GM21576 (cell line): ENCODE results near the gene BAIAP2L2.

Experiments used
- ATAC-seq: cut with Tn5 transposase; IDR thresholded peaks from one replicate; pipeline ENCODE4 v1.9.1; 2021; ENCODE audit warnings: mild to moderate bottlenecking, moderate library complexity; ENCODE audit not compliant: unreplicated experiment

Gene BAIAP2L2

DNA sequence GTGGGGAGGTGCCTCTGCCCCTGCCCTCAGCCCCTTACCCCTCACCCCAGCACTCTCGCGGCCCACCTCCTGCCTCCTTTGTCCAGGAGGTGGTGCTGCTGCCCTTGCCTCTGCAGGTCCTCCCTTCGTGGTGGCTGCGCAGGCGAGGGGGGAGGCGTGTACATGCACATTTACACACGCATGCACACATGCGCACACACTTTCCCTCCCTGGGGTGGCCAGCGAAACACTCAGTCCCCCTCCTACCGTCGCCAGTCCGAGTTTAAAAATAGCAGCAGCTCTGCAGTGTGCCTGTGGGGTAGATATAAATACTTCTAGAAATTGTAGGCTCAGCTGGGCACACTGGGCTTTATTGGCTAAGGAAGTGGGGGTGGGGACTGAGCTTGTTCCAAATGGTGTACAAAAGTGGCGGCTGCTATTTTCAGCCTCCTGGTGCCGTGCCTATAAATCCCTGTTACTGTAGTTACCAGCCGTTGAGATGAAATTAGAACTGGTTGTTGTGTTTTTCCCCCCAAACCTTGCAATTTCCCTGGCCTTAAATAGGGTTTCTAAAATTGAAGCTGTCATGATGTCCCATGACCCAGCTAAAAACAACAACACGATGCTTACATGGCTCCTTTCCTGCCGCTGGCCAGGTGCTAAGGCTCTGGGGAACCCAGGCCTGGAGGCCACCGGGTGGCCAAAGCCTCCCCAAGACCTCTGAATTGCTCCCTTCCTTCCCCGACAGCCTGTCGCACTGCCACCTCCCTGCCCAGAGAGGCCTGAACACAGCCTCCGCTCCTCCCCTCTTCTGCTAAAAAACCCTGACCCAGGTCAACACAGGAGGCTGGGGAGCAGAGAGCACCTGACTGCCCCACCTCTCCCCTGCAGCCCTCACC lies 40.9 kb downstream of the BAIAP2L2 start:
- ATAC-seq: no peak

DNA sequence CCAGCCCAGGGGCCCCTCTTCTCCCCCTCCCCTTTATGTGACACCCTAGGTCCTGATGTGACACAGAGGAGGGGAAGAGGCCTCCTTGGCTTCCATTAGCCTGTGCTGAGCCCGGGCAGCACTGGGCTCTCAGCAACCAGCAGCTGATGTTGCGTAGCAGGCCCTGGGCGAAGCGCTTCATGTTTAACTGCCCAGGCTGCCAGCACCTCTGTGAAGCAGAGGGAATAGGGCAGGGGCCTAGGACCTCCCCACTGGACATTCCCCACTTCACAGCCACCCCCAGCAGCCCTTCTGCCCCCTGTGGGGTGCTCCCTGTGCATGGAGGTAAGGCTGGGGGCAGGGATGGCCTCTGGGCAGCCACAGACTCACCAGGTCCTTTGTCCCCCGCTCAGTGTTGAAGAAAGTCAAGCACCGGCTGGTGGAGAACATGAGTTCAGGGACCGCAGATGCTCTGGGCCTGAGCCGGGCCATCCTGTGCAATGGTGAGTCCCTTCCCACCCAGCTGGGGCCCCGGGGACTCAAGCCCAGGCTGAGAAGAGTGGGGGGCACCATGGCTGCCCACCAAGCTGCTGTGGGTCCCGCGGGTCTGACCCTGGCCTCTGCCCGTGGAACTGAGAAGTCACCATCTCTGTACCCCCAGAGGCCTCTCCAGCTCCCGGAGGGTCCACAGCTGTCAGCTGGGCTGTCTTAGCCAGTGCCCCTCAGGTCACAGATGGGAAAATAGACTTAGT lies 41.7 kb downstream of the BAIAP2L2 start:
- no peak for ATAC-seq

DNA sequence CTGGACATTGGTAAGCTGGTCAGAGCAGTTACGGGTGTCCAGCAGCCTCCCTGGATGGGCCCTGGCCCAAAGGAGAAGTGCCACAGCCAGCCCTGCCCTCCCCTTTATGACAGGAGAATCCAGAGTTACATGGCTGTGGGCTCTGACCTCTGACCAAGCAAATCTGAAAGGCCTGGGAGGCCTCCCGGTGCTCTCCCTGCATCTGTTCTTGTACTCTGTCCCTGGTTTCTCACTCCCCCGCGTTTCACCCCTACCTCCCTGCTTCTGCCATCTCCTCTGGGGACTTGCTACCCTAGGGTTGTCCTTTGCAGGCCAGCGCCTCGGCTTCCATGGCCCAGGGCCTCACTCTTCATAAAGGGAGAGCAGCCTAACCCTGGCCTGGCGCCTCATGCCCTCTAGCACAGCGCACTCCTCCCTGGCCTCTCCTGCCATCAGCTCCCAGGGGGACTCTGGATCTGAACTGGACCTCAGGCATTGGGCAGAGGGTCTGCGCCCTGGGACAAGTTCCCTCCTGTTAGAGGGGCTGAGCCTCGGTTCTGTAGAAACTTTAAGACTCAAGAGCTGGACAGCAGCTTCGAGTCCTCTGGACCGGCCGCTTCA lies 42.6 kb downstream of the BAIAP2L2 start:
- ATAC-seq: no peak

DNA sequence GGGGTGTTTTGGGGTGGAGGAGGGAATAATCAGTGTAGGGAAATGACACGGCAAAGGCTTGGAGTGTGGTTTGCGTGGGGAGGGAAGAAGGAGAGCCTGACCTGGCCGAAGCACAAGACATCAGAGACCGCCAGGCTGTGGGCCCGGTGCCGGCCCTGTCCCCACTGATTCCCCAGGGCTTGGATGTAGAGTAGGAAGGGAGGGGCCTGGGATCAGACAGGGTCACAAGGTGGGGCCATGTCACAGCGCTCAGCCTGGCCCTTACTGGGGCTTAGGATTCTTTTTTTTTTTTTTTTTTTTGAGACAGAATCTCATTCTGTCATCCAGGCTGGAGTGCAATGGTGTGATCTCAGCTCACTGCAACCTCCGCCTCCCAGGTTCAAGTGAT lies 43.5 kb downstream of the BAIAP2L2 start:
- ATAC-seq: no peak

DNA sequence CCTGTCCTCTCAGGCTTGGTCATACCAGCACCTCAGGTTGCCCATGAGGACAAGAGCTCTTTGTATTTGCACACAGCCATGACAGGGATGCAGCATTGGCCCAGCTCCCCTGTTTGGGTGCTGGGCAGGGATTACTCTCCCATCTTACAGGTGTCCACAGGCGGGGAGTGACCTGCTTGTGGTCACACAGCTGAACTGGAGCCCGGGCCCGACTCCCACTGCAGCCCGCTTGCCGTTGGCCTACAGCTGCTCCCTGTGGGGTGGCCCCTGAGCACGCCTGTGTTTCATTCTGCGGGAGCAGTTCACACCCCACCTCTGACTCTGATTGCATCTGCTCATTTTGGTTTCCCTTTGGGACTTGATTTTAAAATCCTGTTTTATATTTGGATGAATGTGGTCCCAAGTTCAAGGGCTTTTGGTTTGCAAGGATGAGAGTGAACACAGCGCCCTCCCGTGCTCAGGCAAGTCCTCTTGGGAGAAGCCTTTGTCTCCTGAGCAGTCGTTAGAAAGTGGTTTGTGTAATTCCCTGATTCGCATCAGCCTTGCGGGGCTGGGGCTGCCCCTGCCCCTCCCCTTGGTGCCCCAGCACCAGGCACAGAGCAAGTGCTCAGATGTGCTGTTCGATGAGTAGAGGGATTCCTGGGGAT lies 44.0 kb downstream of the BAIAP2L2 start:
- no peak for ATAC-seq

DNA sequence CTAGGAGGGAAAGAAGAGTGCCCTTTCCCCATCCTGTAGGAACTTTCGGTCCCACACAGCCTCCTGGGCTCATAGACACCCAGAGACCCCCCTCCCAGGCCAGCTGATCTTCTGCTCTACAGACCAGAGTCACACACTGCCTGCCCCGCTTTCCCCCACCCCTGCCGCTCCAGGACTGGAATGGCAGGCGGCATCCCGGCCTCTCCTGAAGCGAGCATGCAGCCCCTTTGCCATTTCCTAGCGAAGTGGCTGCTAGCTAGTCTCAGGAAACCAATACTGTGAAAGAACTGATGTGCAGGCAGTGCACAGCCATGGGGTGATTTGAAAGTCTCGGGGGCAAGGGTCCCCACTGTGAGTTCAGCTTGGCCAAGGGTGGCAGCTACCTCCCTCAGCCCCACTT lies 44.9 kb downstream of the BAIAP2L2 start:
- no peak for ATAC-seq

DNA sequence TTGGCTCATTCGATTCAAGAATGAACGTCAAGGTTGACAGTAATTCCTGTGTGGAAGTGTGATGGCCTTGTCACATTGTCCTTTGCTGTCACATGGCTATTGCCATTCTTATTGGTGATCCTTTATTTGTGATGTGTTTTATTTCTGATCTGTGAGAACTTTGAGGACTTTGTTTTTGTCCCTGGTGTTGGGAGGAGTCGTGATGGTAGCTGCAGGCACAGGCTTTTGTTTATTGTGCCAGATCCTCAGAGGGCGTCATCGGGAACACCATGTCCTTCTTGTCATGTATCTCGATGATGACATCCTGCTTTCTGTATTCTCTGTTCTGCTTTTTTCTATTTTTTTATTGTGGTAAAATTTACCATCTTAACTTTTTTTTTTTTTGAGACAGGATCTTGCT lies 47.7 kb downstream of the BAIAP2L2 start:
- no peak for ATAC-seq

DNA sequence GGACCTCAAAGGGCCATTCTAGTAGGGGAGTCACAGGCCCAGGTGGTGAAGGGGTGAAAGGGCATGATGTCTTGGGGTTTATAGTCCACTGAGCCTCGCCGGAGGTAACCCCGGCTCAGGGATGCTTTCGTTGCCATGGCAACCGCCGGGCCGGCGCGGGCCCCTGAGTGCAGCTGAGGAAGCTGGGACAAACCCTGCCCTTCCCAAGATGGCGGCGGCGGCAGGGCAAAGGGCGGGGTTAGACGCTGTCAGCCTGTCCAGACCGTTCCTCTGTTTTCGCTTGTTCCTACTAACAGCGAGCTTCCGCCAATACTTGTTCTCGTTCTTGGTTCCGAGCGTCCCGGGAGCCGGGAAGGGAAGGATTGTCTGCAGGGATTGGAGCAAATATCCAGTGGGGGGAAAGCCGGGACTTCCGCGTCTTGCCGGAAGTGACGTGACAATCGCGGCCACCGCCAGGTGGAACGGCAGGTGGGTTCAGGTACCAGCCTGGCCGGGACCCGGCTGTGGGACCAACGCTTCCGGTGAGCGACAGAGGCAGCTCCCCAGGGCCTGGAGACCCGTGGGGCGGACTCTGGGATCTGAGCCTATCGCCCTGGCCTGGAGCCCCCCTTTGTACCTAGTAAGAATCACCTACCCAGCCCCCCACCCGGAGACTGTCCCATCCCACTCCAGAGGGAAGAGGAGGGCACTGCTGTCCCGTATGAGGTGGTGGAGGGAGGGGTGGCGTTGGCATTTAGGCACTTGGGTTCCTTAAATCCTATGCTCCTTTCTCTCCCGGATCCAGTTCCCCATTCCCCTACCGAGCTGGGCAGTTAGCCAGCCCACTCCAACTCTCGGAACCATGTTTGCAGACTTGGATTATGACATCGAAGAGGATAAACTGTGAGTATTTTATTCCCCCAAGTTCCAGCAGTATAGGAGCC lies 53.3 kb downstream of the BAIAP2L2 start, which contains the start of gene PICK1:
PICK1 (plus strand) TSS at position 436 of the 923 bp plus-strand sequence; CDS start at position 842, 406 bp downstream.
- no peak for ATAC-seq

DNA sequence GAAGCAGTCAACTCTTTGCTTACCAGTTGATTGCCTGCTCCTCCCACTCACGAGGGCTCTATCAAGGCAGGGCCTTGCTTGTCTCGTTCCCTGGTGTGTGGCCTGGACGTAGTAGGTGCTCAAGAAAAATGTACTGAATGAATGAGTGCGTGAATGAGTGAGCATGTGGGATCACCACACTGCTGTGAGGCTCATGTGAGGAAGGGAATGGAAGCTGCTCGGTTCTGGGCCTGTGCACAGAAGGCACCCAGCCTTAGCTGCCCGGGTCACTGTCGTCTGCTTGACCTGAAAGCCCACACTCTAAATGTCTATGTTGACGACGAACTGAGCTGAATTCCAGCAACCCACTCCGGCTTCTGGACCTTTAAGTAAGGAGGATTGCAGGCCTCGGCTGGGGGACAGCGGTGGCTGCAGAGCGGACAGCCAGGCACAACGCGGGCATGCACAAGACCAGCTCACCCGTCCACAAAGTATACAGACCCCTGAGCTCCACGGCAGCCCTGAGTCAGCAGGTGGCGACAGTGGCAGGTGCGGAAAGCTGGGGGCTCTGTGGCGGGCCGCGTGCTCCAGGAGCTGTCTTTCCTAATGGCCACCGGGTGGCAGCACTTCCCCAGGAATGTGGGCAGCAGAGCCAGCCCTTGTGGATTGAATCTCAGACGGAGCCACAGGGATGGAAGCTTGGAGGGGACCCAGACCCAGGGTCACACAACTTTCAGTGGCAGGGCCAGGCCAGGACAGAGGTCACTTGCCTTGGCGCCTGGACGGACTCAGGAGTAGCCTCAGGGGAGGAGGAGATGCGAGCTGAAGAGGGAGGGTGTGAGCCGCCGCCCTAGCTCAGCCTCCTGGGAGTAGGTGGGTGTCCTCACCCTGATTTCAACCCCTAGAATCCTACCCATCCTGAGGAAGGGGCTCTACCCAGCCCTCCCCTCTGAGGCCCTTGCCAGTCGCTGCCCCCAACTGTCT lies 58.3 kb downstream of the BAIAP2L2 start:
- ATAC-seq: no peak

DNA sequence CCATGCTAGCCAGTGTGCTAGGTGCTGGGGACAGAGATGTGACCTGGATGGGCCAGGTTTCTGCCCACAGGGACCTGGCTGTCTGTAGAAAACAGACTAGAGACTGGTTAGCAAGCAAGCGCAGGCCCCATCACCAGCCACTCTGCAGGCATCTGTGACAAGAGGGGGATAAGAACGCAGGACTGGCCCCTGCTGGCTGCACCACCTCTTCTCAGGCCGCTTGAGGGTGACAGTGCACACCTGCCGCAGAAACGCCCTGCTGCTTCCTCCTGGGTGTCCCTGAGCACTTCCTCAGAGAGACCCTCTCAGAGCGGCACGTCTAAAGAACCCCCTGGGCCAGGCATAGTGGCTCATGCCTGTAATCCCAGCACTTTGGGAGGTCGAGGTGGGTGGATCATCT lies 59.2 kb downstream of the BAIAP2L2 start:
- ATAC-seq: no peak

DNA sequence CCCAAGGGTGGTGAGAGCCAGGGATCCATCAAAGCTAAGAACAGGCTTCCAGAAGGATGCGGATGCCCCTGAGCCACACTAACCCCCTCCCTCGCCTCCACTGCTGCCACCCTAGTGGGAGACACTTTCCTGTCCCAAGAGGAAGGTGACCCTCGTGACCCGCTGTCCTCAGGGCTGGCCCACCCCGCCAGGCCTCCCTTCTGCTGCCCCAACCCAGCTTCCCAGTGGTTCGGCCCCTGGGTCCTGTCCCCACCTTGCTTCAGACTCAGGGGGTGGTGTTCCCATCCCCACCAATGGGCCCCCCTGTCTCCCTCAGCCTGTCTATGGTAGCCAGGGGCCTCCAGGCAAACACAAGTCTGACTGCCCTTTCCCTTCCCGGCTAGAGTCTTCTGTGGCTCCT lies 59.8 kb downstream of the BAIAP2L2 start:
- no peak for ATAC-seq

DNA sequence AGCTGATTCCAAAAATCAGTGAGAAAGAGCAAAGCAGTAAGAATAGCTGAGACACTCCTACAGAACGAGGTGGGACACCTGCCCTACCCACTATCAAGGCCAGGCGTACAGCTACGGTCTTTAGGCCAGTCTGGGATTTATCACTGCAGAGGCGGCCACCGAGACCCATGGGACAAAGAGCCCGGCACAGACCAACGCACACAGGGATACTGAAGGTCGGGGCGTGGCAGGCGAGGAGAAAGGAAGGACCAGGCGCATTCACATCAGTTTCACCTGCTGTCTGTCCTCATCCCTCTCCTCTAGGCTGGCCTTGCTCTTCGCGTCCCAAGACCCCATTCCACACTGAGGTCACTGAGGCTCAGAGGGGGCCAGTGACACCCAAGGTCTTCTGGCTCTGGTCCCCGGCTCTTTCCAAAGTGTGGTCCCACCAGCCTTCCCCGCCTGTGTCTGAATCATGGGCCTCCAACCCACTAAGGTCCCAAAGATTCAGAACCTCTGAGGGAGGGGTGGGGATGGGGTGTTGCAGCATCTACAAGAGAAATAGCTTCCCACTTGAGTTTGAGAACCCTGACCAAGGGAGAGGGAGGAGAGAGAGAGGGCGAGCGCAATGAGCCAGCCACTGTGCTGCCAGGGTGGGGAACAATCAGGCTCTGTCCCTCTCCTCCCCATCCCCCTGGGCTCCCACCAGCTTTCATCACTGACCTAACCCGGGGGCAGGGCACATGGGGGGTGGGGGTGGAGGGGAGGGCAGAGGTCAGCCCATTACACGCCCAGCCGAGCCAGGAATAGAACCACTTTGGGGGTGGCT lies 60.5 kb downstream of the BAIAP2L2 start:
- ATAC-seq: no peak

DNA sequence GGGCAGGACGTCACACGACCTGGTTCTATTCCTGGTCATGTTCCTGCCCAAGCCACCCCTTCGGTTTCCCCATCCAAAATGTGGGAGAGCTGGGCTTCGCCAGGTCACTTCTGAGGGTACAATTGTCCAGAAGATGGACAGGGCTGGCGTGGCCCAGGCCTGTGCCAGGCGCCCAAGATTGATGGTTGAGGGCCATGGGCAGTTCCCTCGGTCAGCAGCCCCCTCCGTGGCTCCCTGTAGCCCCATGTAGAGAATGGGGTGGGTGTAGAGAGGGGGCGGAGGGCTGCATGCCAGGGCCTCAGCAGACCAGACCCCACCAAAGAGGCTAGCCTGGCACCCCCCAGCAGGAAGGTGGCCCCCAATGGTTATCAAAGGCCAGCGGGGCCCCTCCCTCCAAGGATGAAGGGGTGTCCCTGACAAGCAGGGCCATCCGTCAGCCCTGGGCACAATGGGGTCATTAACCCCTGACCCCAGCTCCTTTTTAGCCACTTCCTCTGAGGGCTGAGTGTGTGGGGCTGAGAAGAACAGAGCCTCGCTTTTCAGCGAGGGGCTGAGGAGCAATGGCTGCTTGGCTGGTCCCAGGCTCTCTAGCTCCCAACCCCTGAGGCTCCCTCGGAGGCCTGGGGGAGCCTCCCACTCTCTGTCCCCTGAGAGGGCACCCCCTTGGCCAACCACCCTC lies 64.3 kb downstream of the BAIAP2L2 start:
- ATAC-seq: no peak

DNA sequence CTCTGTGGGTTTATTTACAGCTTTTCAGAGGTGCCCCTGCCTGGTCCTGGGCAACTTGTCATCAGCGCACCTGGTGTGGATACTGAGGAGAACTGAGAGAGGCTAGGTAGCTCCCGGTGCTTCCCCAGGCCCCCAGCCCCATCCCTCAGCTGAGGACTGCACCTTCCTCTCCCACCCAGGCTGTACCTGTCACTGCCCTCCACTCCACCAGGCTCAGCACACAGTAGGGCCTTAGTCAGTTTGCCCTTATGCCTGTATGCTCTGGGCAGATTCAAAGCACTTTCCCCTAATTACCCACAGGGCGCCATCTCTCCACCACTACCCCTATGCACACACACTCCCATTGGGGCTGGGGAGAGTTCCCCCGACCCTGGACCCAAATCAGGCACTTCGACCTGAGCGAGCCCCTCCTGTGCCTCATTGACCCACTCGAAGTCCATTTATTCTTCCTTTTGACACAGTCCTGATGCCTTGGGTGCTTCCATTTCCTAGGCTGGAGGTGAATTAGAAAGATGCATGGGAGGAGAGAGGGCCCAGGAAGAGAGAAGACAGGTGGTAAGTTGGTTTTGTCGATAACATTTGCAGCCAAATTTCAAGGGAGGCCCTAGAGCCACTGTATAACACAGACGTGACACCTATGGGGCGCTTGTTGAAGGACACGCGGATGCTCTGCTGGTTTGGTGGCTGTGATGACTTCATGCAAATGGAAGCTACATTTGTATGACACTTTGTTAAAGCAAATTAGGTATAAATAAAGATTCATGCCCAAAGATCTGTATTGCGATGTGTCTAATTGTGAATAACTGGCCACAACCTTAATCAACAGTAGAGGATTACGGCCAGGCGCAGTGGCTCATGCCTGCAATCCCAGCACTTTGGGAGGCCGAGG lies 67.1 kb downstream of the BAIAP2L2 start:
- no peak for ATAC-seq

DNA sequence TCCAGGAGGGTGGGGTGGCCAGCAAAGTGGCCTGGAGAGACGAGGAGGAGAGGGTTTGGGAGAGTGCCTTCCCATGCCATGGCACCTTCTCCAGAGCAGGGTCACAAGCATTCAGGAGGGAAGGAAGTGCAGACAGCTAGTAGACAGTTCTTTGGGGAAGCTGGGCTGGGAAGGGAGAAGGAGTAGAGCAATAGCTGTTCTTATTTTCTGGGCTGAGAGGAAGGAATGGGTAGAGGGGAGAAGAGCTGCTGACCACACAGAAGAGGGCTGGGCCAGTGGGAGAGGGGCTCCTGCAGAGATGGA lies 68.0 kb downstream of the BAIAP2L2 start:
- ATAC-seq: no peak

DNA sequence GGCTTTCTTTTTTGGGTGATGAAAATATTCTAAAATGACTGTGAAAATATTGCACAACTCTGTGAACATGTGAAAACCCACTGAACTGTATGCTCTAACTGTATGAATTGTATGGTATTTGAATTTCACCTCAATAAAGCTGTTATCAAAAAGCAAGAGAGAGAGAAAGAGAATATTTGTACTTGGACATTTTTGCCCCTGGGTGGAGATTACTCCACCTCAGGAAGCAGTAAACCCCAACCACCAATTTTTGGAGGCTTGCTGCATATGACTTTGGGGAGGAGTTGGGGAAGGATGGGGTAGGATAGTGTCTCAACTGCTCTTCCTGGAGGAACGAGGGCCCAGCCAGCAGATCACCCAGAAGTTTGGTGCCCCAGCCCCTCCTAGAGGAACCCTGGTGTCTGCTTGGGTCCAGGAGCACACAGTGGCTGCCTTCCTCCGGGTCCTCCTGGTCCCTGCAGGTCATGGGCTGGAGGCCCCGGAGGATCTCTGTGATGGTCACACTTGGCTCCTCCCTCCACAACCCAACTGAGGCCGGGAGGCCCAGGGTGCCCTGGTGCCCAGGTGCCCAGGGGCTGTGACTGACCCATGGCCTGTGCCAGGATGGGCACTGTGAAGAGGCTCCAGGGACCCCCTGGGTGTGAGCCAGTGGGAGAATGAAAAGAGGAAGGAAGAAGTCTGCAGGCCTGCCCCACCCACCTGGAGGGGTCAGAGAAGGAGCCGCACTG lies 68.6 kb downstream of the BAIAP2L2 start:
- ATAC-seq: no peak
